GM12872 (cell line): ENCODE measurements around the gene GTPBP6.

Experiments
- CTCF ChIP-seq: IDR thresholded peaks from 3 replicates; pipeline ENCODE4 v1.5.1; 2011; ENCODE audit warnings: low read depth, mild to moderate bottlenecking, low read length, moderate library complexity; ENCODE audit not compliant: insufficient read depth

GTPBP6 gene

GRCh38 chrX:318739-319578 is at the start of gene GTPBP6:
Gene GTPBP6 (minus strand): TSS chrX:318796. CDS start chrX:318787, 9 bp downstream.
- 0 out of 3 replicates have a peak, but pooled peaks have one; percentile 24 for TF ChIP-seq CTCF

GRCh38 chrX:367866-368265 is 49.3 kb upstream of the GTPBP6 start:
- TF ChIP-seq CTCF = no peak

- no peak for TF ChIP-seq CTCF
These were observed 48.8 kb upstream of the GTPBP6 start for GRCh38 chrX:367349-367748.

GRCh38 chrX:363621-364375 is 45.2 kb upstream of the GTPBP6 start:
- no peak for TF ChIP-seq CTCF

- TF ChIP-seq CTCF = no peak
These were observed 44.5 kb upstream of the GTPBP6 start for GRCh38 chrX:362937-363620.

GRCh38 chrX:362351-362750 is 43.8 kb upstream of the GTPBP6 start:
- TF ChIP-seq CTCF = no peak
